HepG2 (cell line): Measurements from ENCODE around the gene CYBRD1.
"Not testable (repeated sequence)": the region's sequence is repeated elsewhere in the genome, so short reads cannot be mapped to it uniquely, and the experiment has no call there.

ENCODE experiments used
- EP300 ChIP-seq, 3 experiments: sonication (generic) in 1 of 3; formaldehyde crosslinking in 1 of 3; IDR thresholded peaks; 2 replicates each; pipeline versions ENCODE4 v1.5.1 to v1.6.1; 2011 to 2020; ENCODE audit warnings: low read depth in 2 of 3, low read length in 2 of 3, borderline replicate concordance in 1 of 3, improper control_type of control experiment in 1 of 3, mild to moderate bottlenecking in 1 of 3, missing genetic modification reagents in 1 of 3, moderate library complexity in 1 of 3
- FIP1L1 ChIP-seq: fragments of 200-400 bp; formaldehyde crosslinking; IDR thresholded peaks from 2 replicates; pipeline ENCODE4 v1.6.1; 2018; ENCODE audit warnings: low read depth, mild to moderate bottlenecking, low read length, moderate library complexity, borderline replicate concordance; ENCODE audit not compliant: insufficient read depth
- GATAD2A ChIP-seq: IDR thresholded peaks from 2 replicates; pipeline ENCODE4 v1.6.1; 2016
- PBX3 ChIP-seq: sonication (generic); formaldehyde crosslinking; IDR thresholded peaks from 2 replicates; pipeline ENCODE4 v1.8.1; 2023; ENCODE audit warnings: missing genetic modification reagents, inconsistent platforms, borderline replicate concordance
- SSRP1 ChIP-seq: IDR thresholded peaks from 2 replicates; pipeline ENCODE4 v1.6.1; 2016; ENCODE audit warnings: control low read depth
- TF ChIP-seq, protein P1 (sequence below): sonication (generic); formaldehyde crosslinking; IDR thresholded peaks from 2 replicates; pipeline ENCODE4 v1.5.0; 2020; ENCODE audit warnings: mild to moderate bottlenecking, missing genetic modification reagents, borderline replicate concordance
- TF ChIP-seq, protein P2 (sequence below): IDR thresholded peaks from 2 replicates; pipeline ENCODE4 v1.6.1; 2012; ENCODE audit warnings: inconsistent platforms

GRCh38 chr2:171530859-171531258, 8.6 kb downstream of the CYBRD1 start:
- not testable (repeated sequence) for TF ChIP-seq GATAD2A (CRISPR knock-in tag); SSRP1 (CRISPR knock-in tag); FIP1L1; EP300 (IDR thresholded peaks at IDR 0.05; ENCODE audit: low read depth in 2 of 2, low read length in 2 of 2); EP300 (CRISPR knock-in tag; IDR thresholded peaks at IDR 0.05; ENCODE audit: borderline replicate concordance); PBX3 (CRISPR knock-in tag)
- TF ChIP-seq, protein P1, sequence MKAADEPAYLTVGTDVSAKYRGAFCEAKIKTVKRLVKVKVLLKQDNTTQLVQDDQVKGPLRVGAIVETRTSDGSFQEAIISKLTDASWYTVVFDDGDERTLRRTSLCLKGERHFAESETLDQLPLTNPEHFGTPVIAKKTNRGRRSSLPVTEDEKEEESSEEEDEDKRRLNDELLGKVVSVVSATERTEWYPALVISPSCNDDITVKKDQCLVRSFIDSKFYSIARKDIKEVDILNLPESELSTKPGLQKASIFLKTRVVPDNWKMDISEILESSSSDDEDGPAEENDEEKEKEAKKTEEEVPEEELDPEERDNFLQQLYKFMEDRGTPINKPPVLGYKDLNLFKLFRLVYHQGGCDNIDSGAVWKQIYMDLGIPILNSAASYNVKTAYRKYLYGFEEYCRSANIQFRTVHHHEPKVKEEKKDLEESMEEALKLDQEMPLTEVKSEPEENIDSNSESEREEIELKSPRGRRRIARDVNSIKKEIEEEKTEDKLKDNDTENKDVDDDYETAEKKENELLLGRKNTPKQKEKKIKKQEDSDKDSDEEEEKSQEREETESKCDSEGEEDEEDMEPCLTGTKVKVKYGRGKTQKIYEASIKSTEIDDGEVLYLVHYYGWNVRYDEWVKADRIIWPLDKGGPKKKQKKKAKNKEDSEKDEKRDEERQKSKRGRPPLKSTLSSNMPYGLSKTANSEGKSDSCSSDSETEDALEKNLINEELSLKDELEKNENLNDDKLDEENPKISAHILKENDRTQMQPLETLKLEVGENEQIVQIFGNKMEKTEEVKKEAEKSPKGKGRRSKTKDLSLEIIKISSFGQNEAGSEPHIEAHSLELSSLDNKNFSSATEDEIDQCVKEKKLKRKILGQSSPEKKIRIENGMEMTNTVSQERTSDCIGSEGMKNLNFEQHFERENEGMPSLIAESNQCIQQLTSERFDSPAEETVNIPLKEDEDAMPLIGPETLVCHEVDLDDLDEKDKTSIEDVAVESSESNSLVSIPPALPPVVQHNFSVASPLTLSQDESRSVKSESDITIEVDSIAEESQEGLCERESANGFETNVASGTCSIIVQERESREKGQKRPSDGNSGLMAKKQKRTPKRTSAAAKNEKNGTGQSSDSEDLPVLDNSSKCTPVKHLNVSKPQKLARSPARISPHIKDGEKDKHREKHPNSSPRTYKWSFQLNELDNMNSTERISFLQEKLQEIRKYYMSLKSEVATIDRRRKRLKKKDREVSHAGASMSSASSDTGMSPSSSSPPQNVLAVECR (CRISPR knock-in tag), result not testable (repeated sequence)
- TF ChIP-seq, protein P2, sequence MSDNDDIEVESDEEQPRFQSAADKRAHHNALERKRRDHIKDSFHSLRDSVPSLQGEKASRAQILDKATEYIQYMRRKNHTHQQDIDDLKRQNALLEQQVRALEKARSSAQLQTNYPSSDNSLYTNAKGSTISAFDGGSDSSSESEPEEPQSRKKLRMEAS, result not testable (repeated sequence)
